ENCODE data around the gene FRMD4B.

DNA sequence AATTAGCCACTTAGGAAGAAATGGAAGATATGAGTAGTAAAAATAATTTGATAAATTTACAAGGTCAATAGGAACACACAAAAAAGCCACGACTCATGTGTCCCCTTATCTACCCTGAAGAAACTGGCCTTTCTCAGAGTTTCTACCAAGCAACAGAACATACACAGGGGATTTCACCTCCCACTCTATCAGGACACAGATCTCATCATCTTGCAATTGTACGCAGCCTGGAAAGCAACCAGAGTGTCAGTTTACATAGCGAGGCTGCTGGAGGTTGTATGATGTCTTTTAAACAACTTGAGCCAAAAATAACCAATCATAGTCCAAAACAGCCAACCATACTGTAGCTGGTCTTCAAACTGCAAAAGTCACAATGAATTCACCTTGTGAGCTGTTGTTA is 243.8 kb downstream of the FRMD4B start:
- no peak for TF ChIP-seq EZH2phosphoT487 (IDR thresholded peaks at IDR 0.05)
- TF ChIP-seq, protein P1, sequence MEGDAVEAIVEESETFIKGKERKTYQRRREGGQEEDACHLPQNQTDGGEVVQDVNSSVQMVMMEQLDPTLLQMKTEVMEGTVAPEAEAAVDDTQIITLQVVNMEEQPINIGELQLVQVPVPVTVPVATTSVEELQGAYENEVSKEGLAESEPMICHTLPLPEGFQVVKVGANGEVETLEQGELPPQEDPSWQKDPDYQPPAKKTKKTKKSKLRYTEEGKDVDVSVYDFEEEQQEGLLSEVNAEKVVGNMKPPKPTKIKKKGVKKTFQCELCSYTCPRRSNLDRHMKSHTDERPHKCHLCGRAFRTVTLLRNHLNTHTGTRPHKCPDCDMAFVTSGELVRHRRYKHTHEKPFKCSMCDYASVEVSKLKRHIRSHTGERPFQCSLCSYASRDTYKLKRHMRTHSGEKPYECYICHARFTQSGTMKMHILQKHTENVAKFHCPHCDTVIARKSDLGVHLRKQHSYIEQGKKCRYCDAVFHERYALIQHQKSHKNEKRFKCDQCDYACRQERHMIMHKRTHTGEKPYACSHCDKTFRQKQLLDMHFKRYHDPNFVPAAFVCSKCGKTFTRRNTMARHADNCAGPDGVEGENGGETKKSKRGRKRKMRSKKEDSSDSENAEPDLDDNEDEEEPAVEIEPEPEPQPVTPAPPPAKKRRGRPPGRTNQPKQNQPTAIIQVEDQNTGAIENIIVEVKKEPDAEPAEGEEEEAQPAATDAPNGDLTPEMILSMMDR (IDR thresholded peaks at IDR 0.05) = no peak
- TF ChIP-seq EZH2 (IDR thresholded peaks at IDR 0.05) = no peak

All from neural progenitor cell (in vitro differentiated cells).